OCI-LY7 (cell line): ENCODE data around the gene SELENOV. TPM values are rescaled to one million over a fixed set of nuclear protein-coding genes. Genes with fewer than 3 reads are reported as not detected.

ENCODE experiments used
- BruUV-seq: library from RNA; stranded (reverse); fragments of 400-500 nt; replicated peaks from 2 replicates; lab custom pipeline; 2021; lab: Mats Ljungman, UMichigan
- CTCF ChIA-PET: fragments of 300-600 bp; sonication (Branson Sonifier 250); formaldehyde crosslinking; loops from one replicate; lab custom pipeline; 2022; ENCODE audit warnings: antibody characterized with exemption; ENCODE audit not compliant: unreplicated experiment; lab: Charles Lee
- POLR2A ChIA-PET: fragments of 300-600 bp; sonication (Branson Sonifier 250); formaldehyde crosslinking; loops from one replicate; lab custom pipeline; 2022; ENCODE audit warnings: antibody characterized with exemption; lab: Charles Lee
- DNase-seq: peaks from one replicate; pipeline ENCODE4 v3.0.0-alpha.2; 2015; ENCODE audit warnings: low spot score
- H2AFZ ChIP-seq: fragments of 200-600 bp; sonication (generic), shearing (Covaris generic); 2 replicates; pipeline ENCODE4 v1.6.1; 2014; ENCODE audit warnings: mild to moderate bottlenecking, antibody characterized with exemption, low read length, moderate library complexity
- H3K27ac ChIP-seq: fragments of 200-600 bp; sonication (generic); 2 replicates; pipeline ENCODE4 v1.5.1; 2014; ENCODE audit warnings: mixed run types, low read depth, mild to moderate bottlenecking, moderate library complexity, low read length, inconsistent platforms; ENCODE audit not compliant: poor library complexity, severe bottlenecking
- H3K36me3 ChIP-seq: fragments of 200-600 bp; sonication (generic); 2 replicates; pipeline ENCODE4 v1.6.1; 2014; ENCODE audit warnings: mild to moderate bottlenecking, antibody characterized with exemption, low read length, moderate library complexity, mixed read lengths; ENCODE audit not compliant: insufficient read depth
- H3K4me1 ChIP-seq: fragments of 200-600 bp; sonication (generic); 2 replicates; pipeline ENCODE4 v1.5.1; 2014; ENCODE audit warnings: mild to moderate bottlenecking, low read length; ENCODE audit not compliant: insufficient read depth, poor library complexity, severe bottlenecking
- H3K4me2 ChIP-seq: fragments of 200-600 bp; sonication (generic); 2 replicates; pipeline ENCODE4 v1.6.1; 2014; ENCODE audit warnings: mild to moderate bottlenecking, low read length
- H3K4me3 ChIP-seq: fragments of 200-600 bp; sonication (generic); 2 replicates; pipeline ENCODE4 v1.5.1; 2014; ENCODE audit warnings: mild to moderate bottlenecking, low read depth, low read length; ENCODE audit not compliant: poor library complexity, severe bottlenecking
- H3K79me2 ChIP-seq: fragments of 200-600 bp; sonication (generic); 2 replicates; pipeline ENCODE4 v1.6.1; 2016; ENCODE audit warnings: low read depth, mild to moderate bottlenecking, low read length, moderate library complexity, mixed read lengths; ENCODE audit not compliant: insufficient read depth
- H3K9me2 ChIP-seq: fragments of 200-600 bp; sonication (generic); 2 replicates; pipeline ENCODE4 v1.6.1; 2016; ENCODE audit warnings: mild to moderate bottlenecking, low read length, mixed read lengths; ENCODE audit not compliant: insufficient read depth
- H3K9me3 ChIP-seq: fragments of 200-600 bp; sonication (generic); 2 replicates; pipeline ENCODE4 v1.6.1; 2014; ENCODE audit warnings: mild to moderate bottlenecking, mixed run types, low read length, mixed read lengths
- H4K20me1 ChIP-seq: fragments of 200-600 bp; sonication (generic); 2 replicates; pipeline ENCODE4 v1.6.1; 2014; ENCODE audit warnings: mild to moderate bottlenecking, antibody characterized with exemption, low read length, moderate library complexity, mixed read lengths; ENCODE audit not compliant: insufficient read depth
- CTCF ChIP-seq: fragments of 200-600 bp; sonication (generic); conservative IDR thresholded peaks from 2 replicates; pipeline ENCODE4 v1.5.1; 2014; ENCODE audit warnings: mild to moderate bottlenecking, antibody characterized with exemption, low read length, moderate library complexity, mixed read lengths
- EZH2phosphoT487 ChIP-seq: fragments of 200-600 bp; sonication (generic); IDR thresholded peaks from 2 replicates; pipeline ENCODE4 v1.6.1; 2018; ENCODE audit warnings: low read depth, borderline replicate concordance, mild to moderate bottlenecking, mixed run types, antibody characterized with exemption, low read length, moderate library complexity, mixed read lengths
- intact Hi-C: fragments of 100-400 bp; cut with micrococcal nuclease; formaldehyde crosslinking; loops from one replicate; pipeline ENCODE4 v1.10.0; 2022; ENCODE audit not compliant: unreplicated experiment
- total RNA-seq, 2 experiments: library from RNA; depleted of rRNA in 1 of 2; stranded (reverse); fragments of >200 nt in 1 of 2; shearing (Covaris generic) in 1 of 2; gene quantifications; 2 replicates each; pipeline ENCODE4 v1.2.3, GENCODE V29; 2014 to 2022

The SELENOV gene
- total RNA-seq, 2 experiments from 2014 or later, result not detected

DNA sequence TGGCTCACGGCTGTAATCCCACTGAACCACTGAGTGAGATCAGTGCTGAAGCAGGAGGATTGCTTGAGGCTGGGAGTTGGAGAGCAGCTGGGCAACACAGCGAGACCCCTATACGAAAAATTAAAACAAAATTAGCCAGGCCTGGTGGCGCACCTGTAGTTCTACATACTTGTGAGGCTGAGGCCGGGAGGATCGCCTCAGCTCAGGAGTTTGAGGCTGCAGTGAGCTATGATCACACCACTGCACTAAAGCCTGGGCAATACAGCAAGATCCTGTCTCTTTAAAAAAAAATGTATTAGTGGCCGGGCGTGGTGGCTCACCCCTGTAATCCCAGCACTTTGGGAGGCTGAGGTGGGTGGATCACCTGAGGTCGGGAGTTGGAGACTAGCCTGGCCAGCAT lies 6.3 kb upstream of the SELENOV start:
- no peaks in the 10 kb centered on the region for H3K79me2 ChIP-seq
- intact Hi-C loops, result no loop called here
- H4K20me1 ChIP-seq, result no peaks in the 10 kb centered on the region
- no peak for TF ChIP-seq CTCF
- TF ChIP-seq EZH2phosphoT487, result no peak
- DNase-seq, result no peak
- H3K36me3 ChIP-seq, result no peaks in the 10 kb centered on the region
- no peaks in the 10 kb centered on the region for H3K9me3 ChIP-seq
- H2AFZ ChIP-seq, result no peak overlapping the region
- BruUV-seq, result no TSS peak
- no peaks in the 10 kb centered on the region for H3K4me1 ChIP-seq
- H3K4me2 ChIP-seq, result no peak overlapping the region
- CTCF ChIA-PET, result no interaction called here
- H3K27ac ChIP-seq, result no peak overlapping the region
- POLR2A ChIA-PET, result interaction anchor here (1.2 kb wide), 1 partner anchor 10 kb away, joined by 4 read pairs; no protein-coding TSS in a partner anchor
- no peak overlapping the region for H3K4me3 ChIP-seq
- H3K9me2 ChIP-seq, result no peaks in the 10 kb centered on the region

- H4K20me1 ChIP-seq, result no peaks in the 10 kb centered on the region
- no peaks in the 10 kb centered on the region for H3K36me3 ChIP-seq
- no peaks in the 10 kb centered on the region for H3K9me2 ChIP-seq
- no TSS peak for BruUV-seq
- H3K9me3 ChIP-seq, result no peaks in the 10 kb centered on the region
- H3K4me1 ChIP-seq, result no peaks in the 10 kb centered on the region
- no peak overlapping the region for H3K4me3 ChIP-seq
- H3K4me2 ChIP-seq, result no peak overlapping the region
- no peaks in the 10 kb centered on the region for H3K79me2 ChIP-seq
- intact Hi-C loops, result no loop called here
- H3K27ac ChIP-seq, result no peak overlapping the region
- no peak for DNase-seq
- POLR2A ChIA-PET, result interaction anchor here (0.7 to 1.2 kb wide), 2 partner anchors 10 kb away, joined by 4 read pairs; no protein-coding TSS in a partner anchor
- H2AFZ ChIP-seq, result no peak overlapping the region
- CTCF ChIA-PET, result no interaction called here
- no peak for TF ChIP-seq EZH2phosphoT487
- TF ChIP-seq CTCF, result no peak
These were observed 5.7 kb upstream of the SELENOV start for GRCh38 chr19:39509233-39509632.

DNA sequence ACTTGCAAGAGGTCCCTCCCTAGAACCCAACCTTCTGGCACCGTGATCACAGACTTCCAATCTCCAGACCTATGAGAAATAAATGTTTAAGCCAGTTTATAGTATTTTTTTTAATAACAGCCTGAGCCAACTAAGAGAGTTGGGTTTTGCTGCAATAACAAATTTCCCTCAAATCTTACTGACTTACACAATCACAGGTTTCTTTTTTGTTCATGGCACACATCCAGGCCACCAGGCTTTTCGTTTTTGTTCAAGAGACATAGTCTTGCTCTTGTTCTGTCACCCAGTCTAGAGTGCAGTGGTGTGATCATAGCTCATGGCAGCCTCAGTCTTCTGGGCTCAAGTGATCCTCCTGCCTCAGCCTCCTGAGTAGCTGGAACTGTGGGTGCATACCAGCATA lies 2.0 kb upstream of the SELENOV start:
- no peaks in the 10 kb centered on the region for H3K9me2 ChIP-seq
- no peaks in the 10 kb centered on the region for H3K79me2 ChIP-seq
- no peak for DNase-seq
- no peak overlapping the region for H2AFZ ChIP-seq
- TF ChIP-seq CTCF (no peak), EZH2phosphoT487 (no peak)
- H3K4me1 ChIP-seq, result no peaks in the 10 kb centered on the region
- no peak overlapping the region for H3K27ac ChIP-seq
- H3K9me3 ChIP-seq, result no peaks in the 10 kb centered on the region
- BruUV-seq, result no TSS peak
- ChIA-PET CTCF (no interaction called here), POLR2A (no interaction called here)
- H3K4me2 ChIP-seq, result no peak overlapping the region
- no peaks in the 10 kb centered on the region for H3K36me3 ChIP-seq
- intact Hi-C loops, result no loop called here
- H3K4me3 ChIP-seq, result no peak overlapping the region
- no peaks in the 10 kb centered on the region for H4K20me1 ChIP-seq
